ENCODE data around the gene ROBO1. TPM values are rescaled to one million over a fixed set of nuclear protein-coding genes. Genes with fewer than 3 reads are reported as not detected.

ROBO1 gene
- polyA plus RNA-seq, 1 donor (not counting 4 experiments of a cell fraction or from before 2014, with no cell fraction given): 27.1 TPM

DNA sequence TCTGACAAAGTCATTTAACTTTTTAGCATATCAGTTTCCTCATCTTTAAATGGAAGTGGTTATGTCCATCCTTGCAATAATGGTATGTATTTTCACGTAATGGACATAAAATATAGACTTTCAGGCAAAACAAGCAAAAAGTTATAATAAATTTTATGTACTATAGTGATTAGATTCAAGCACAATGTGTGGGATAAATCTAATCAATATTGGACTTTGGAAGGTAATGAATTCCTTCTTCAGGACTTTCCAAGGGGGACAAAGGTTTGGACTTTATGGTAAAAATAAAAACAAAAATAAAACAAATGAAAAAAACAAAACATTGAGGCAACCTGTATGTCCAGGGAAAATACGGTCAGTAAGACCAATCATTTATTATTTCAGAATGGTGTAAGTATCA is 357.7 kb downstream of the ROBO1 start:
- H4K20me1 ChIP-seq (ENCODE audit: control insufficient read depth, extremely low read depth, insufficient read depth, low read length): no peaks in the 10 kb centered on the region
- no peak overlapping the region for H3K4me3 ChIP-seq (ENCODE audit: control insufficient read depth in 2 of 3, extremely low read depth in 1 of 3, insufficient read depth in 2 of 3, low read depth in 1 of 3, low read length in 3 of 3)
- no peak overlapping the region for H2AFZ ChIP-seq (ENCODE audit: control insufficient read depth, low read length)
- H3K4me1 ChIP-seq (ENCODE audit: control insufficient read depth, extremely low read depth, insufficient read depth, low read length): peaks cover 5% of the 10 kb centered on the region
- no peak overlapping the region for H3K27ac ChIP-seq (ENCODE audit: control insufficient read depth, insufficient read depth, low read length)
- no peak overlapping the region for H3K9ac ChIP-seq (ENCODE audit: control insufficient read depth, extremely low read depth, insufficient read depth, low read length)
- no peaks in the 10 kb centered on the region for H3K9me3 ChIP-seq (ENCODE audit: control insufficient read depth, low read depth, low read length)
- DNase-seq (ENCODE audit: low read depth, low spot score) (no peak), FAIRE-seq (no peak)
- H3K36me3 ChIP-seq (ENCODE audit: control insufficient read depth in 2 of 2, extremely low read depth in 1 of 2, insufficient read depth in 2 of 2, low read length in 2 of 2): no peaks in the 10 kb centered on the region
- no peak overlapping the region for H3K4me2 ChIP-seq (ENCODE audit: control insufficient read depth, extremely low read depth, insufficient read depth, low read depth, low read length)
- no peaks in the 10 kb centered on the region for H3K9me1 ChIP-seq (ENCODE audit: control insufficient read depth, extremely low read depth, insufficient read depth, low read length)
- dilution Hi-C loops (cut with MboI; ENCODE audit: extremely low pct_ligation_motif_present, low sequenced_read_pairs): no loop called here
- no peaks in the 10 kb centered on the region for H3K79me2 ChIP-seq (ENCODE audit: control insufficient read depth, insufficient read depth, low read length)
- TF ChIP-seq, protein P1, sequence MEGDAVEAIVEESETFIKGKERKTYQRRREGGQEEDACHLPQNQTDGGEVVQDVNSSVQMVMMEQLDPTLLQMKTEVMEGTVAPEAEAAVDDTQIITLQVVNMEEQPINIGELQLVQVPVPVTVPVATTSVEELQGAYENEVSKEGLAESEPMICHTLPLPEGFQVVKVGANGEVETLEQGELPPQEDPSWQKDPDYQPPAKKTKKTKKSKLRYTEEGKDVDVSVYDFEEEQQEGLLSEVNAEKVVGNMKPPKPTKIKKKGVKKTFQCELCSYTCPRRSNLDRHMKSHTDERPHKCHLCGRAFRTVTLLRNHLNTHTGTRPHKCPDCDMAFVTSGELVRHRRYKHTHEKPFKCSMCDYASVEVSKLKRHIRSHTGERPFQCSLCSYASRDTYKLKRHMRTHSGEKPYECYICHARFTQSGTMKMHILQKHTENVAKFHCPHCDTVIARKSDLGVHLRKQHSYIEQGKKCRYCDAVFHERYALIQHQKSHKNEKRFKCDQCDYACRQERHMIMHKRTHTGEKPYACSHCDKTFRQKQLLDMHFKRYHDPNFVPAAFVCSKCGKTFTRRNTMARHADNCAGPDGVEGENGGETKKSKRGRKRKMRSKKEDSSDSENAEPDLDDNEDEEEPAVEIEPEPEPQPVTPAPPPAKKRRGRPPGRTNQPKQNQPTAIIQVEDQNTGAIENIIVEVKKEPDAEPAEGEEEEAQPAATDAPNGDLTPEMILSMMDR (optimal IDR thresholded peaks at IDR 0.05 in 1 of 3, IDR thresholded peaks at IDR 0.05 in 1 of 3, conservative IDR thresholded peaks at IDR 0.05 in 1 of 3; ENCODE audit: extremely low read depth in 1 of 3, insufficient read depth in 2 of 3, low read length in 3 of 3): no peak
- TF ChIP-seq EZH2 (IDR thresholded peaks at IDR 0.05; ENCODE audit: low read length): no peak
- no peaks in the 10 kb centered on the region for H3K27me3 ChIP-seq (ENCODE audit: control insufficient read depth, extremely low read depth, insufficient read depth, low read length)

DNA sequence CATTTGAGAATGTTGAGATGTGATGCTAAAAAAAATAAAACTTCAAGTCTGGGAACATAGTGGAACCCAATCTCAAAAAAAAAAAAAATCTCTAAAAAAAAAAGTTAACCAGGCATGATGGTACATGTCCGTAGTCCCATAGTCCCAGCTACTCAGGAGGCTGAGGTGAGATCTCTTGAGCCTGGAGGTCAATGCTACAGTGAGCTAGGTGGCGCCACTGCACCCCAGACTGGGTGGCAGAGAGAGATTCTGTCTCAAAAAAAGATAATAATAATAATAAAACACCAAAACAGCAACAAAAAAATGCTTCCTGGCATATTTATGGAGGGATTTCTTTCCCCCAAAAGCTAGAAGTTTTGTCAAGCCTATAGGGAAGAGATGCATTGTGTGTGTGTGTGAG is 361.6 kb downstream of the ROBO1 start:
- H3K9ac ChIP-seq (ENCODE audit: control insufficient read depth, extremely low read depth, insufficient read depth, low read length): no peak overlapping the region
- no peak overlapping the region for H3K4me2 ChIP-seq (ENCODE audit: control insufficient read depth, extremely low read depth, insufficient read depth, low read depth, low read length)
- H4K20me1 ChIP-seq (ENCODE audit: control insufficient read depth, extremely low read depth, insufficient read depth, low read length): no peaks in the 10 kb centered on the region
- DNase-seq (ENCODE audit: low read depth, low spot score) (no peak), FAIRE-seq (no peak)
- peak overlapping the region; percentile 41 for H2AFZ ChIP-seq (ENCODE audit: control insufficient read depth, low read length)
- dilution Hi-C loops (cut with MboI; ENCODE audit: extremely low pct_ligation_motif_present, low sequenced_read_pairs): no loop called here
- H3K27me3 ChIP-seq (ENCODE audit: control insufficient read depth, extremely low read depth, insufficient read depth, low read length): no peaks in the 10 kb centered on the region
- H3K9me3 ChIP-seq (ENCODE audit: control insufficient read depth, low read depth, low read length): no peaks in the 10 kb centered on the region
- no peaks in the 10 kb centered on the region for H3K9me1 ChIP-seq (ENCODE audit: control insufficient read depth, extremely low read depth, insufficient read depth, low read length)
- H3K36me3 ChIP-seq (ENCODE audit: control insufficient read depth in 2 of 2, extremely low read depth in 1 of 2, insufficient read depth in 2 of 2, low read length in 2 of 2): no peaks in the 10 kb centered on the region
- H3K27ac ChIP-seq (ENCODE audit: control insufficient read depth, insufficient read depth, low read length): no peak overlapping the region
- no peaks in the 10 kb centered on the region for H3K79me2 ChIP-seq (ENCODE audit: control insufficient read depth, insufficient read depth, low read length)
- H3K4me1 ChIP-seq (ENCODE audit: control insufficient read depth, extremely low read depth, insufficient read depth, low read length): no peaks in the 10 kb centered on the region
- no peak overlapping the region for H3K4me3 ChIP-seq (ENCODE audit: control insufficient read depth in 2 of 3, extremely low read depth in 1 of 3, insufficient read depth in 2 of 3, low read depth in 1 of 3, low read length in 3 of 3)
- TF ChIP-seq, protein P1 (optimal IDR thresholded peaks at IDR 0.05 in 1 of 3, IDR thresholded peaks at IDR 0.05 in 1 of 3, conservative IDR thresholded peaks at IDR 0.05 in 1 of 3; ENCODE audit: extremely low read depth in 1 of 3, insufficient read depth in 2 of 3, low read length in 3 of 3): peak; percentile 17 to 61 (median 50)
- TF ChIP-seq EZH2 (IDR thresholded peaks at IDR 0.05; ENCODE audit: low read length): no peak
